C4-2B (cell line): Measurements from ENCODE around the gene CACNB2.

Source experiments
- ZFX ChIP-seq: fragments of 450-650 bp; IDR thresholded peaks from 2 replicates; pipeline ENCODE4 v1.6.1; 2017
- TF ChIP-seq, protein P1 (sequence below): fragments of 450-650 bp; conservative IDR thresholded peaks from 2 replicates; pipeline ENCODE4 v1.5.1; 2017; ENCODE audit warnings: mild to moderate bottlenecking

DNA sequence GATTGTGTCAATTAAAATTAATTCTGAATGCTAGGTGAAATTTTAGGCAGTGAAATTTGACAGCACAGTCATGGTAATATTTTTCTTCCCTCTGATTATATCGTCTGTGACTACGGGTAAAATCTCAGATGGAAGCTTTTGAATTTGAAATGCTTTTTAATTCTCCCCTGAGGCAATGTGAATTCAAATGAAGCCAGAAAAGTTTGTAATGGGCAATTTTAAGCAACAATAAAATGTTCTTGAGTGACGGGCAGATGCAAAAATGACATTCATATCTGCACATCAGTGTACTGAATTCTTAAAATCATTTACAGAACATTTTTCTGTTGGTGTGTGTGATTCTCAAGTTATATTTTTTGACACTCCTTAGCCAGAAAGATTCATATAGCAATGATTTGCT, 376.6 kb downstream of the CACNB2 start:
- TF ChIP-seq, protein P1, sequence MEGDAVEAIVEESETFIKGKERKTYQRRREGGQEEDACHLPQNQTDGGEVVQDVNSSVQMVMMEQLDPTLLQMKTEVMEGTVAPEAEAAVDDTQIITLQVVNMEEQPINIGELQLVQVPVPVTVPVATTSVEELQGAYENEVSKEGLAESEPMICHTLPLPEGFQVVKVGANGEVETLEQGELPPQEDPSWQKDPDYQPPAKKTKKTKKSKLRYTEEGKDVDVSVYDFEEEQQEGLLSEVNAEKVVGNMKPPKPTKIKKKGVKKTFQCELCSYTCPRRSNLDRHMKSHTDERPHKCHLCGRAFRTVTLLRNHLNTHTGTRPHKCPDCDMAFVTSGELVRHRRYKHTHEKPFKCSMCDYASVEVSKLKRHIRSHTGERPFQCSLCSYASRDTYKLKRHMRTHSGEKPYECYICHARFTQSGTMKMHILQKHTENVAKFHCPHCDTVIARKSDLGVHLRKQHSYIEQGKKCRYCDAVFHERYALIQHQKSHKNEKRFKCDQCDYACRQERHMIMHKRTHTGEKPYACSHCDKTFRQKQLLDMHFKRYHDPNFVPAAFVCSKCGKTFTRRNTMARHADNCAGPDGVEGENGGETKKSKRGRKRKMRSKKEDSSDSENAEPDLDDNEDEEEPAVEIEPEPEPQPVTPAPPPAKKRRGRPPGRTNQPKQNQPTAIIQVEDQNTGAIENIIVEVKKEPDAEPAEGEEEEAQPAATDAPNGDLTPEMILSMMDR, result no peak
- TF ChIP-seq ZFX, result no peak
